GM12878 (cell line): ENCODE measurements around the gene SLC11A2. TPM values are rescaled to one million over a fixed set of nuclear protein-coding genes. Genes with fewer than 3 reads are reported as not detected.

ENCODE experiments used
- ATAC-seq: fragments of 200-7000 bp; cut with Tn5 transposase; 3 replicates; pipeline ENCODE4 v1.9.1; 2020; ENCODE audit warnings: mild to moderate bottlenecking, moderate library complexity
- BruUV-seq: library from RNA; stranded (reverse); fragments of 400-500 nt; replicated peaks from 2 replicates; lab custom pipeline; 2021; lab: Mats Ljungman, UMichigan
- CTCF ChIA-PET: fragments of 300-600 bp; sonication (Branson Sonifier 250); formaldehyde crosslinking; extraction: SDS; loops from one replicate; lab custom pipeline; 2021; ENCODE audit warnings: inconsistent platforms; lab: Yijun Ruan, JAX
- POLR2A ChIA-PET: fragments of 350-600 bp; formaldehyde crosslinking; extraction: SDS; loops from one replicate; lab custom pipeline; 2021; ENCODE audit warnings: inconsistent platforms; lab: Charles Lee
- RAD21 ChIA-PET: fragments of 300-600 bp; sonication (Branson Sonifier 250); formaldehyde crosslinking; loops from one replicate; lab custom pipeline; 2023; ENCODE audit warnings: antibody characterized with exemption; ENCODE audit not compliant: unreplicated experiment; lab: Charles Lee
- SMC1A ChIA-PET: fragments of 300-600 bp; sonication (Branson Sonifier 250); formaldehyde crosslinking; loops from one replicate; lab custom pipeline; 2023; ENCODE audit not compliant: unreplicated experiment, uncharacterized antibody; lab: Charles Lee
- DNase-seq: peaks from one replicate; pipeline ENCODE4 v3.0.0-alpha.2; 2011; ENCODE audit warnings: low read depth, low spot score
- FAIRE-seq: peaks from 3 replicates; lab custom pipeline; 2011; peaks lifted over from hg19 to GRCh38; lab: Jason Lieb, UNC
- H2AFZ ChIP-seq: 2 replicates; pipeline ENCODE4 v1.6.0; 2011; ENCODE audit warnings: low read depth, low read length, control low read depth; ENCODE audit not compliant: control insufficient read depth
- H3K27ac ChIP-seq: 2 replicates; pipeline ENCODE4 v1.5.1; 2011; ENCODE audit warnings: control low read depth; ENCODE audit not compliant: control insufficient read depth, insufficient read depth
- H3K27me3 ChIP-seq, 2 experiments: replicated peaks in 1 of 2; 2 replicates each; pipeline versions ENCODE4 v1.6.0 to v1.6.1; 2011; ENCODE audit warnings: low read length in 1 of 2; ENCODE audit not compliant: control insufficient read depth in 2 of 2, insufficient read depth in 2 of 2
- H3K36me3 ChIP-seq, 2 experiments: 2 replicates each; pipeline ENCODE4 v1.5.1; 2011; ENCODE audit warnings: low read length in 1 of 2; ENCODE audit not compliant: control insufficient read depth in 2 of 2, insufficient read depth in 2 of 2
- H3K4me1 ChIP-seq: 2 replicates; pipeline ENCODE4 v1.6.1; 2011; ENCODE audit warnings: mild to moderate bottlenecking, low read length, moderate library complexity, mixed read lengths; ENCODE audit not compliant: control insufficient read depth, insufficient read depth
- H3K4me2 ChIP-seq: 2 replicates; pipeline ENCODE4 v1.6.0; 2011; ENCODE audit warnings: control low read depth; ENCODE audit not compliant: control insufficient read depth, insufficient read depth
- H3K4me3 ChIP-seq: fragments of 200-600 bp; sonication (generic); 2 replicates; pipeline ENCODE4 v1.5.1; 2016
- H3K79me2 ChIP-seq: 2 replicates; pipeline ENCODE4 v1.6.0; 2011; ENCODE audit warnings: low read length; ENCODE audit not compliant: control insufficient read depth, insufficient read depth
- H3K9ac ChIP-seq: 2 replicates; pipeline ENCODE4 v1.8.0; 2011; ENCODE audit warnings: low read length, control low read depth, mixed read lengths; ENCODE audit not compliant: control insufficient read depth, insufficient read depth
- H3K9me3 ChIP-seq: replicated peaks from 3 replicates; pipeline ENCODE4 v1.5.1; 2011; ENCODE audit warnings: mild to moderate bottlenecking, low read length; ENCODE audit not compliant: control insufficient read depth, insufficient read depth
- H4K20me1 ChIP-seq: 2 replicates; pipeline ENCODE4 v1.6.0; 2011; ENCODE audit not compliant: control insufficient read depth, insufficient read depth
- CEBPZ ChIP-seq: fragments of 150-350 bp; IDR thresholded peaks from 2 replicates; pipeline ENCODE4 v1.6.1; 2016; ENCODE audit warnings: low read depth, low read length
- ESRRA ChIP-seq: IDR thresholded peaks from 2 replicates; pipeline ENCODE4 v1.6.1; 2012; ENCODE audit warnings: mild to moderate bottlenecking, low read length, improper control_type of control experiment
- KLF5 ChIP-seq: fragments of 450-650 bp; IDR thresholded peaks from 2 replicates; pipeline ENCODE4 v1.6.1; 2014; ENCODE audit warnings: mild to moderate bottlenecking; ENCODE audit not compliant: partially characterized antibody
- MEF2B ChIP-seq: fragments of 450-650 bp; IDR thresholded peaks from 2 replicates; pipeline ENCODE4 v1.6.1; 2018; ENCODE audit warnings: mild to moderate bottlenecking, moderate library complexity; ENCODE audit not compliant: partially characterized antibody, poor library complexity, severe bottlenecking
- MLLT1 ChIP-seq: fragments of 450-650 bp; IDR thresholded peaks from 2 replicates; pipeline ENCODE4 v1.6.1; 2016; ENCODE audit warnings: mild to moderate bottlenecking
- RAD51 ChIP-seq: fragments of 450-650 bp; IDR thresholded peaks from 2 replicates; pipeline ENCODE4 v1.6.1; 2016; ENCODE audit warnings: moderate library complexity, mild to moderate bottlenecking, inconsistent platforms
- RCOR1 ChIP-seq: conservative IDR thresholded peaks from 2 replicates; pipeline ENCODE4 v1.6.1; 2012; ENCODE audit warnings: low read depth, low read length, improper control_type of control experiment
- RELB ChIP-seq: fragments of 450-650 bp; IDR thresholded peaks from 2 replicates; pipeline ENCODE4 v1.6.1; 2017; ENCODE audit warnings: low read depth, mild to moderate bottlenecking, moderate library complexity
- SKIL ChIP-seq: fragments of 450-650 bp; IDR thresholded peaks from 2 replicates; pipeline ENCODE4 v1.6.1; 2017; ENCODE audit warnings: mild to moderate bottlenecking, low read depth, inconsistent platforms; ENCODE audit not compliant: poor library complexity, severe bottlenecking
- STAT3 ChIP-seq: IDR thresholded peaks from 2 replicates; pipeline ENCODE4 v1.6.1; 2011; ENCODE audit warnings: low read depth, low read length, improper control_type of control experiment
- SUPT20H ChIP-seq: IDR thresholded peaks from 2 replicates; pipeline ENCODE4 v1.6.1; 2011; ENCODE audit warnings: low read depth, mild to moderate bottlenecking, low read length, moderate library complexity, borderline replicate concordance; ENCODE audit not compliant: control insufficient read depth
- ZSCAN29 ChIP-seq: fragments of 450-650 bp; IDR thresholded peaks from 2 replicates; pipeline ENCODE4 v1.6.1; 2017; ENCODE audit warnings: mild to moderate bottlenecking, moderate library complexity
- WGBS: methylation state at CpG from one replicate; pipeline ENCODE4 v1.1.6; 2016; ENCODE audit warnings: low lambda C conversion rate; ENCODE audit not compliant: insufficient replicate concordance, insufficient coverage; ENCODE audit errors: missing lambda C conversion rate; 5-methylcytosine and 5-hydroxymethylcytosine counted together
- in situ Hi-C: fragments of 300-500 bp; cut with MboI; formaldehyde crosslinking; loops from 9 replicates; pipeline ENCODE4 v1.14.3; 2018; ENCODE audit warnings: mixed read lengths
- intact Hi-C: fragments of 100-400 bp; cut with micrococcal nuclease; formaldehyde crosslinking; loops from one replicate; pipeline ENCODE4 v1.14.2; 2022; ENCODE audit not compliant: unreplicated experiment
- polyA plus RNA-seq, 11 experiments: library from polyadenylated mRNA; depleted of rRNA in 4 of 11; unstranded in 6 of 11; stranded (reverse) in 5 of 11; fragments of >200 nt; fragmentation: Nextera tagmentation in 4 of 11; fragmentation: Illumina TruSeq in 1 of 11; extraction: Ambion mirVana in 4 of 11; extraction: Trizol in 1 of 11; gene quantifications; 1 replicate in 1 of 11; 2 replicates in 10 of 11; pipeline versions ENCODE4 v1.2.1 to v1.2.3, GENCODE V29; 2011 to 2016; ENCODE audit warnings: inconsistent platforms in 2 of 11, missing spikeins in 2 of 11, low read depth in 1 of 11
- total RNA-seq, 4 experiments: library from RNA; depleted of rRNA in 3 of 4; stranded (reverse); fragments of >200 nt in 3 of 4; fragmentation: Illumina TruSeq in 1 of 4; extraction: Trizol in 1 of 4; gene quantifications; 2 replicates each; pipeline versions ENCODE4 v1.2.1 to v1.2.3, GENCODE V29; 2013 to 2021

Gene SLC11A2
- total and polyA plus RNA-seq, 10 of the 15 experiments (the other 5 are each of a cell fraction or from before 2014, with no cell fraction given): 6.2 to 29.4 (median 15.6) TPM

- Histone ChIP-seq H3K27ac (no peak overlapping the region), H4K20me1 (no peaks in the 10 kb centered on the region), H3K27me3 (no peaks in the 10 kb centered on the region), H3K4me3 (no peak overlapping the region), H3K79me2 (no peaks in the 10 kb centered on the region; the same call in none of the 2 replicates), H3K9ac (no peak overlapping the region), H2AFZ (no peak overlapping the region), H3K4me1 (no peaks in the 10 kb centered on the region; the same call in 1 of the 2 replicates), H3K36me3 (peaks cover 0 to 2% of the 10 kb centered on the region in 2 experiments; a peak in 2 of 4 replicates), H3K4me2 (no peak overlapping the region), H3K9me3 (no peaks in the 10 kb centered on the region)
- intact Hi-C loops: no loop called here
- 86% methylated on average over 5 of the region's 5 CpGs for WGBS
- SMC1A ChIA-PET: interaction anchor here (2.8 kb wide), 1 partner anchor 9 kb away, joined by 13 read pairs; no protein-coding TSS in a partner anchor
- BruUV-seq: TSS peak; percentile 36
- no peak for ATAC-seq
- POLR2A ChIA-PET: interaction anchor here (0.6 to 1.2 kb wide), 2 partner anchors 9 to 205 kb away, joined by 3 to 5 read pairs; partner anchors contain the start of gene POU6F1
- no peak for DNase-seq
- in situ Hi-C loops: no loop called here
- CTCF ChIA-PET: interaction anchor here (1.1 kb wide), 1 partner anchor 10 kb away, joined by 7 read pairs; no protein-coding TSS in a partner anchor
- RAD21 ChIA-PET: interaction anchor here (1.1 kb wide), 1 partner anchor 10 kb away, joined by 4 read pairs; no protein-coding TSS in a partner anchor
- FAIRE-seq: no peak
- TF ChIP-seq RELB (no peak), RAD51 (no peak), MEF2B (no peak), STAT3 (no peak), KLF5 (no peak), ZSCAN29 (no peak), MLLT1 (no peak), ESRRA (no peak), SKIL (no peak), CEBPZ (no peak), RCOR1 (no peak), SUPT20H (no peak)
These were observed 13.5 kb downstream of the SLC11A2 start for GRCh38 chr12:51012570-51013236.
